NCI-H2029 treated with DMSO at 0.1 percent for 48 hours (cell line): Measurements from ENCODE around the gene NAA50.

Experiments used
- DNase-seq: peaks from one replicate; lab custom pipeline; 2025; lab: John Stamatoyannopoulos, UW

Gene NAA50

GRCh38 chr3:113741620-113742019 lies 4.4 kb downstream of the NAA50 start:
- DNase-seq, result no peak

DNA sequence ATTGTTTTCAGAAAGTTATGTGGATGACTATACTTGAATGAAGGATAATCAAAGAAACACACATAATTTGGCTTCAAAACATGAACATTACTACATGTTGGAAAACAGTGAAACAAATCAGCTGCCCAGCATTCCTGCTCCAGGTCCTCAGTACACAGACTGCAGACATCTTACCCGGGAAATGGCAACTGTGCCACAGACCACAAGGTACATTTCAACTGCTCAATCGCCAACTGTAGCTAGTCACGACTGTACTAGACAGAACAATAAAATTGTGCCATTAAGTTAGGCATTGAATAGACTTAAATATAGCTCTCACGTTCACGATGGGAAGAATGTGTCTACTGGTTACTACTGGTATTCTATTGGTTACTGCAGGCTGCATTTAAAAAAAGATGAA lies 5.0 kb downstream of the NAA50 start:
- no peak for DNase-seq

DNA sequence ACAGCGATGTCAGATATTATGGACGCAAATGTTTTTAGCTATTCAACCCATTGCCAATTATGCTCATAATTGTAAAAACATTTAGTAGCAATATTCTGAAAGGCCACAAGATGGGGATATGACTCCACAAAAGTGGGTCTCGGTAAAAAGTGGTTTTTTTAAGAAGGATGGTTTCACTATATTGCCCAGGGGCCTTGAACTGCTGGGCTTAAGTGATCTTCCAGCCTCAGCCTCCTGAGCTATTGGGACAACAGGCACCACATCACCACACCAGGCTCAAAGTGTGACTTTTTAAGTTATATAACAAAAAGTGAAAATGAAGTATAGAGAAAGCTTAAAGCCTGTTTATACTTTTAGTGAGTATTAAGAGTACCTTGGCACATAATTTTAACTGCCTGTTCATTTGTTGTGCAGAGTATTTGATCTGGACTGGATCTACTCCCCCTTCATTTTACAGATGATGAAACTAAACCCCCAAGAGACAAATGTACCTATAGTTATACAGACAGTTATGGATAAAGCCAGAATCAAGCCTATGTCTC lies 9.4 kb downstream of the NAA50 start:
- peak; percentile 21 for DNase-seq

GRCh38 chr3:113731694-113732093 lies 14.4 kb downstream of the NAA50 start:
- no peak for DNase-seq

- no peak for DNase-seq
These were observed 15.5 kb downstream of the NAA50 start for GRCh38 chr3:113730550-113730949.

DNA sequence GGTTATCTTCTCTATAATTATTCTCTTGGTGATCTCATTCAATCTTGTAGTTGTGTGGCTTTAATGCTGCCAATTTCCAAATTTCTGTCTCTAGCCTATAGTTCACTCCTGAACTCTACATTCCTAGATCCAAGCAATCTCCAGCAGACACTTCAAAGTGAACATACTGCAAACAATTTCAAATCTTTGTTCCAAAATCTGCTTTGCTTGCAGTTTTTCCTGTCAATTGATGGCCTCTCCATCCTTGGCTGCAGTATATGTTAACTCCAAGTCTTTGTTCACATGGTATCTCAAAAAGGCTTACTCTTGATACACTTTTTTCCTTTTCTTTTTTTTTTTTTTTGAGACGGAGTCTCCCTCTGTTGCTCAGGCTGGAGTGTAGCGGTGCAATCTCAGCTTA lies 17.4 kb downstream of the NAA50 start:
- DNase-seq, result no peak

GRCh38 chr3:113721636-113722035 lies 24.4 kb downstream of the NAA50 start:
- DNase-seq, result no peak

- no peak for DNase-seq
These were observed 26.3 kb downstream of the NAA50 start for GRCh38 chr3:113719758-113720157.

DNA sequence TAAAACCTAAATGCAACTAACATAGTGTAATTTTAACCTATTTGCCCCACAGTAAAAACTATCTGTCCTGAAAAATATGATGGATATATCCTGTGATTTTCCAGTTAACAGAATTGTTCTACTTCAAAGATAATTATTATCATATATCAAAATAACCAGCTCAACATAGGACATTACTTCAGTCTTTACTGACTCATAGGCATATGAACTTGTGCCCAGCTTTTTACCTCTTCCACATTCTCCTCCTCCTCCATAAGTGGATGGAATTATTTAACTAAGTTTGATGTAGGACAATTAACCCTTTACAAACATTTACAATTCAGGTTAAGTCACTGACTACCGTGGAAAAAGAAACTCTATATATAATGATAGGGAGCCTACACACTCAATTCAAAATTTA lies 26.8 kb downstream of the NAA50 start:
- no peak for DNase-seq

DNA sequence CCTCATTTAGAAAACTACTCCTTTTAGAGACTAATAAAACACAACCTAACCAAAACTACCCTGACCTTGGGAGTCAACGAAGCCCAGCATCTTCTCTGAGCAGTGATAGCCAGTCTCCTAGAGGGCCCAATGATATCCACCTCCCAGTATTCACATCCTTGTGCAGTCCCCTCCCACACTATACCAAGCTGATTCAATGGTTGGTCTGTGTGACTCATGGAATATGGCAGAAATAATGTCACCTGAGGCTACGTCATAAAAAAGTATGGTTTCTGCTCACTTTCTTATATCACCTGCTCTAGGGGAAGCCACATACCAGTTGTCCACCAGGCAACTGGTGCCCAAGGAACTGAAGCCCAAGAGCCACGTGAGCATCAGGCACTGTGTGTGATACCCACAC lies 28.2 kb downstream of the NAA50 start:
- DNase-seq, result no peak

DNA sequence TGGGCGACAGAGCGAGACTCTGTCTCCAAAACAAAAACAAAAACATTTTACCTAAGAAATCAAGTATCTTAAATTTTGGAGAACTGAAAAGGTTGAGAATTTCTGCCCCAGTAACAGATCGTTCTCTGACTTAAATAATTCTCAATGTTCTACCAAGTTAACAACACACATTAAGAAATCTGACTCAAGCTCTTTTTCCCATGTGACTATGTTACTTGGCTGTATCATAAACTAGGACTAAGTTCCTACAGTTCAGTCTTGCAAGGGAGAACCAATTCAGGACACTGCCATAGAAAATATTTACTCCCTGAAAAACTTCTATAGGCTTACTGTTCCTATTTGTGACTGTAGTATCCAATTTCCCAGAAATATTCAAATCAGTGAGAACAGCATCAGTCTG lies 28.7 kb downstream of the NAA50 start:
- no peak for DNase-seq

- no peak for DNase-seq
These were observed 31.3 kb downstream of the NAA50 start for GRCh38 chr3:113714702-113715101.

DNA sequence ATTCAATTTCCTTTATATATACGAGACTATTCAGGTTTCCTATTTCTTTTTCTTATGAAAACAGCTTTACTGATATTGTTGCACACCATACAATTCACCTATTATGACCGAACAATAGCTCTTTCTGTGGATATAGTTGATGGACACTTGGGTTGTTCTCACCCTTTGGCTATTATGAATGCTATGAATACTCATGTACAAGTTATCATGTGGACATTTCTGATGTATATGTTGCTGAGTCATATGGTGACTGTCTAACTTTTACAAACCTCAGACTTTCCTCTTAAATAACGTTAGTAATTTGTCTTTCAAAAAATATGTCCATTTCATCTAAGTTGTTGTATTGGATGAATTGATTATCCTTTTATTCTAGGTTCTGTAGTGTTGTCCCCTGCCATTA lies 33.9 kb downstream of the NAA50 start:
- DNase-seq, result no peak

- DNase-seq, result no peak
These were observed 38.2 kb downstream of the NAA50 start for GRCh38 chr3:113707835-113708234.

GRCh38 chr3:113698956-113699355 lies 47.1 kb downstream of the NAA50 start:
- DNase-seq, result no peak

- no peak for DNase-seq
These were observed 47.8 kb downstream of the NAA50 start for GRCh38 chr3:113698213-113698742.

GRCh38 chr3:113697500-113698090 lies 48.5 kb downstream of the NAA50 start:
- no peak for DNase-seq

- peak; percentile 97 for DNase-seq
These were observed 49.2 kb downstream of the NAA50 start for GRCh38 chr3:113696658-113697499.

GRCh38 chr3:113695786-113696645 lies 50.0 kb downstream of the NAA50 start, which contains the start of gene USF3:
Gene USF3, minus strand, starts transcription at chr3:113696642. Its CDS starts 21,764 bp downstream, at chr3:113674878.
- DNase-seq, result no peak

DNA sequence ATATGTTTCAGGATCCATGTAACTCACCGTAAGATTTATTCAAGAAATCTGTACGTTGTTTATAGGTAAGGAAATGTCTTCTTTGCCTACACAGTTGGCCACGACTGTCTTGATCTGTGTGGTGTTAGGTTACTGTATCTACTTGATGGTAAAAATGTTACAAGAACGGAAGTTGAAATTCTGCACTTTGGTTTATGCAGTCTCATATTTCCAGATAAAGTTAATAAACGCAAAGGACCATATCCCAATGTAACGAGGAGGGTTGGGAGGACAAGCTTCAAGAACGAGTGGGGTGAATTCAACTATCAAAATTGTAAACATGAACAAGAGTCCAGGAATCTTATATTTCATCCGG lies 50.6 kb downstream of the NAA50 start:
- DNase-seq, result no peak

DNA sequence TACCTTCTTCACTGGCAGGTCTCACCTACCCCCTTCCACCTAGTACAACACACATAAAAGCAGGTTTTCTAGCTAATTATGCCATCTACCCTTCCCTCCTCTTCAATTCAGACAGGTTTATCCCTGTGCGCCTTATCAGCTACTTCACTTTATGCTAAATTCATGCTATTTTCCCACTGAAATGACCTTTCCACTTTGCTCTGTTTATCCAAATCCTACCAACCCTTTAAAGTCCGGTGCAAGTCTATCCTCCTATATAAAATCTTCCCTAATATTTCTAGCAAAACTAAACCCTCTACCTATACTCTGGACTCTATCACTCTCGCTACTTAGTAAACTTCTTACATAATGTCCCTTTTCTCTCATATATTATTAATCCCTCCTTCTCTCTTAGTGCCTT lies 55.6 kb downstream of the NAA50 start:
- no peak for DNase-seq
